RWPE1 (cell line): ENCODE measurements around the gene FBXO41.

Source experiments
- CTCF ChIA-PET: fragments of 350-600 bp; sonication (Branson Sonifier 250); formaldehyde crosslinking; extraction: SDS; loops from one replicate; lab custom pipeline; 2021; lab: Yijun Ruan, JAX
- POLR2A ChIA-PET: fragments of 400-600 bp; formaldehyde crosslinking; extraction: SDS; loops from one replicate; lab custom pipeline; 2020; ENCODE audit warnings: antibody characterized with exemption; ENCODE audit not compliant: low non-redundant PET; lab: Yijun Ruan, JAX
- DNase-seq: peaks from one replicate; pipeline ENCODE4 v3.0.0; 2012; ENCODE audit warnings: low spot score
- H3K27ac ChIP-seq: fragments of 450-650 bp; 2 replicates; pipeline ENCODE4 v1.5.1; 2017
- CTCF ChIP-seq: fragments of 450-650 bp; conservative IDR thresholded peaks from 2 replicates; pipeline ENCODE4 v1.5.1; 2017; ENCODE audit warnings: low read depth, mild to moderate bottlenecking

Gene FBXO41

GRCh38 chr2:73258913-73259215 lies 25.4 kb downstream of the FBXO41 start:
- TF ChIP-seq CTCF, result no peak
- H3K27ac ChIP-seq, result no peak overlapping the region
- POLR2A ChIA-PET, result no interaction called here
- CTCF ChIA-PET, result interaction anchor here (0.5 to 1.1 kb wide), 3 partner anchors 9 to 52 kb away, joined by 3 read pairs; no protein-coding TSS in a partner anchor
- DNase-seq, result no peak

DNA sequence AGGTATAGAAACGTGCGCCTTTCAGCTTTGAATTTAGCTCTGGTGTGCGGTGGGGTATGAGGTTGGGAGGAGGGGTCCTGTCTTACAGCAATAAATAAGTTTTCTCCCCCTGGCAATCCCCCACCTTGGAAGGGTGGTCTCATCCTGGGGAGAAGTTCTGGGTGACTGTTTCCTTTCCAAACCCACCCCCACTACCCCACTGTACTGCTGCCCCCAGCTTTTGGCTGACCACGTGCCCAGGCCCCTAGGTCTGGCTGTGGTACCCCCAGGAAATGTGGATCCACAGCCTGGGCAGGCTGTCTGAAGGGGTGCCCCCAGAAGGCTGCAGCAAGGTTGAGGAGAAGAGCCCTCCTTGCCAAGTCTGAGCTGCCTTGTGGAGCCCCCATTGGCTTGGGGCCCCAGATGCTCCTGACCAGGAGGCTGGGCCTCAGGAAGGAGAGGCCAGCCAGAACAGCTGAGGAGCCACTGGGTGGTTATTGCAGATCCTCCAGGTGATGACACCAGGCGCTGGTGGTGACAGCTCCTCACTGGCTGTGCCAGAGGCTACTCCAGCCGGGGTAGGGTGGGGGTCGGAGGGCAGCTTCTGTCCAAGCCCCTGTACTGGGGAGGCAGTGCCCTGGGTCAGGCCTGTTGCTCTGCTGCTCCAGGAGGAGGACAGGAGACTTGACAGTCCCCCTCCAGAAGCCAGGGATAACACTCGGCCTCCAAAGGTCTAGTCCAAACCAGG lies 25.9 kb downstream of the FBXO41 start:
- H3K27ac ChIP-seq, result no peak overlapping the region
- ChIA-PET CTCF (interaction anchor here (0.5 to 1.2 kb wide), 3 partner anchors 10 to 51 kb away, joined by 3 to 4 read pairs (median 3); no protein-coding TSS in a partner anchor), POLR2A (no interaction called here)
- no peak for DNase-seq
- no peak for TF ChIP-seq CTCF

DNA sequence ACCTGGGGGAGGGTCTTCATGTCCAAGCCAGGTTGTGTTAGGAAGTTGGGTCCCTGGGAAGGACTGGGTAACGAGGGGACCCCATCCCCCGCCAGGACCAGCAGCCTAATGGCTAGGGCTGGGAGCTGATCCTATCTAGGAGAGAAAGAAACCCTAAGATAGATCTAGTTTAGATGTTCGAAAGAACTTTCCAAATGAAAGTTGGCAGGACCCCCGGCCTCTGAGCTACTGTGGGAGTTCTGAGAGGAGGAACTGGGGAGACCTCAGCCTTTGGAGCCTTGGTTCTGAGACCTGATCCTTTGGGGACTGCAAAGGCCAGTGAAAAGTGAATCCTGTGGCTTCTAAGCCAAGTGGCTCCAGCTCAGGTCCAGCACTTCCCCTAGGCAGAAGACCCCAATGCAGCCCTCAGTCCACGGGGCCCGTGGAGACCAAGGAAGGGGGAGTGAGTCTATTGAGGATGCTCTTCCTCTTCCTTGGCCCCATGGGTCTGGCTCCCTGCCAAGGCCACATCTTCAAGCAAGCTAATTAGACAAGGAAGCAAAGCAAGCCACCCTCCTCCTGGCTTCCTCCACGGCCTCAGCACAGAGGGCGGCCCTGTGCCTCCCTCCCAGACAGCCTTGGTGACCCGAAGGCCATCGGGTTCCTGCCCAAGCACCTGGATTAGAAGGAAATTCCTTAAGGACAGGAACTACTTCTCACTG lies 26.7 kb downstream of the FBXO41 start:
- ChIA-PET POLR2A (no interaction called here), CTCF (interaction anchor here (1.0 to 1.2 kb wide), 2 partner anchors 10 to 11 kb away, joined by 4 read pairs; no protein-coding TSS in a partner anchor)
- no peak for TF ChIP-seq CTCF
- no peak for DNase-seq
- H3K27ac ChIP-seq, result no peak overlapping the region

DNA sequence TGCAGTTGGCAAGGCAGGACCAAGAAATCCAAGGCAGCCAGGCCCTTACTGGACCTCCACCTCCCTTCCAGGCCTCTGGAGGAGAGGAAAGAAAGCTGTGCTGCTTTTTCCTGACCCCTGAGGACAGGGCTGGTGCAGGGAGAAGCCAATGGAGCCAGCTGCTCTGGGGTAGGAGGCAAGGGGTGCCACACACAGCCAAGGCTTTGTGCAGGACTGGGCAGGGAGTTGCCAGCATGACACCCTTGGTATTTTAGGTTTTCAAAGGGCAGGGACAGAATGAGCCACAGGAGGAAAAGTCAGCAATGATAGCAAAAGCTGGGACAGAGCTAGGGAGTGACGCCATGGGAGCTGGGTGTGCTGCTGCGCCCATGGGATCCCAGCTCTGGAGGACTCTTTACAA lies 27.3 kb downstream of the FBXO41 start:
- H3K27ac ChIP-seq, result no peak overlapping the region
- TF ChIP-seq CTCF, result no peak
- CTCF ChIA-PET, result interaction anchor here (0.6 to 1.0 kb wide), 2 partner anchors 12 to 360 kb away, joined by 4 read pairs; no protein-coding TSS in a partner anchor
- POLR2A ChIA-PET, result no interaction called here
- DNase-seq, result no peak

DNA sequence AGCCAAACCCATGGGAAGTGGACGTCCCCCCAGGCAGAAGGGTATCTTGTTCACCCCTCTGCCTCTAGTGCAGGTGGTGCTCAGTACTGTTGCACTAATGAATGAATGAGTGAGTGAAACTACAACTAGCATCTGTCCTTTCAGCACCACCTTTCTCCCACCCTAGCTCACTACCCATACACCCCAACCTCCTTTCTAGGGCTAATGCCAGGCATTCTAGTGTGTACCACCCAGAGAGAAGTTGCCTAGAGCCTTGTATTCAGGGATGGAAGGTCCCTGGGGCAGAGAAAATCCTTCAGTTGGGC lies 27.7 kb downstream of the FBXO41 start:
- CTCF ChIA-PET, result interaction anchor here (0.6 to 1.0 kb wide), 2 partner anchors 12 to 360 kb away, joined by 4 read pairs; no protein-coding TSS in a partner anchor
- POLR2A ChIA-PET, result no interaction called here
- DNase-seq, result no peak

More for the DNA sequence above, 27.7 kb downstream of the FBXO41 start:
- no peak overlapping the region for H3K27ac ChIP-seq
- TF ChIP-seq CTCF, result no peak
